Hepatocyte (in vitro differentiated cells): Measurements from ENCODE around the gene P2RX4. TPM values are rescaled to one million over a fixed set of nuclear protein-coding genes. Genes with fewer than 3 reads are reported as not detected.

Experiments
- DNase-seq: peaks from one replicate; pipeline ENCODE4 v3.0.0-alpha.2; 2016; ENCODE audit warnings: low spot score
- H2AFZ ChIP-seq: fragments of 200-600 bp; sonication (generic); 2 replicates; pipeline ENCODE4 v1.6.0; 2016; ENCODE audit warnings: antibody characterized with exemption, mild to moderate bottlenecking
- H3K27ac ChIP-seq: fragments of 200-600 bp; sonication (generic); 2 replicates; pipeline ENCODE4 v1.5.1; 2016; ENCODE audit warnings: mild to moderate bottlenecking
- H3K27me3 ChIP-seq: fragments of 200-600 bp; sonication (generic); 2 replicates; pipeline ENCODE4 v1.6.1; 2016
- H3K36me3 ChIP-seq: fragments of 200-600 bp; sonication (generic); replicated peaks from 2 replicates; pipeline ENCODE4 v1.5.1; 2016; ENCODE audit warnings: low read depth; ENCODE audit not compliant: insufficient read depth
- H3K4me1 ChIP-seq: fragments of 200-600 bp; sonication (generic); 2 replicates; pipeline ENCODE4 v1.5.1; 2016; ENCODE audit warnings: mild to moderate bottlenecking, moderate library complexity; ENCODE audit not compliant: insufficient read depth
- H3K4me2 ChIP-seq: fragments of 200-600 bp; sonication (generic); 2 replicates; pipeline ENCODE4 v1.6.0; 2016
- H3K4me3 ChIP-seq: fragments of 200-600 bp; sonication (generic); 2 replicates; pipeline ENCODE4 v1.5.1; 2016; ENCODE audit warnings: mild to moderate bottlenecking
- H3K79me2 ChIP-seq: fragments of 200-600 bp; sonication (generic); 2 replicates; pipeline ENCODE4 v1.6.0; 2017; ENCODE audit warnings: mild to moderate bottlenecking
- H3K9me2 ChIP-seq: fragments of 200-600 bp; sonication (generic); replicated peaks from 2 replicates; pipeline ENCODE4 v1.6.0; 2017; ENCODE audit warnings: mild to moderate bottlenecking; ENCODE audit not compliant: insufficient read depth
- H3K9me3 ChIP-seq: fragments of 200-600 bp; sonication (generic); 2 replicates; pipeline ENCODE4 v1.5.1; 2016; ENCODE audit warnings: low read depth, mild to moderate bottlenecking
- H4K20me1 ChIP-seq: fragments of 200-600 bp; sonication (generic); 2 replicates; pipeline ENCODE4 v1.6.0; 2016; ENCODE audit warnings: mild to moderate bottlenecking; ENCODE audit not compliant: insufficient read depth, poor library complexity, severe bottlenecking
- EZH2 ChIP-seq: fragments of 200-600 bp; sonication (generic); IDR thresholded peaks from 2 replicates; pipeline ENCODE4 v1.6.1; 2016; ENCODE audit warnings: antibody characterized with exemption, mild to moderate bottlenecking, borderline replicate concordance
- EZH2phosphoT487 ChIP-seq: fragments of 200-600 bp; sonication (generic); IDR thresholded peaks from one replicate; pipeline ENCODE4 v1.6.1; 2018; ENCODE audit warnings: antibody characterized with exemption, mild to moderate bottlenecking, low read depth, moderate library complexity; ENCODE audit not compliant: unreplicated experiment, severe bottlenecking
- WGBS: methylation state at CpG from one replicate; pipeline ENCODE4 v1.1.6; 2016; ENCODE audit warnings: low lambda C conversion rate; ENCODE audit errors: missing lambda C conversion rate; 5-methylcytosine and 5-hydroxymethylcytosine counted together
- polyA plus RNA-seq: library from polyadenylated mRNA; unstranded; fragments of >200 nt; fragmentation: Nextera tagmentation; extraction: Ambion mirVana; gene quantifications from 2 replicates; pipeline ENCODE4 v1.2.1, GENCODE V29; 2016
- total RNA-seq: library from RNA; depleted of rRNA; stranded (reverse); fragments of >200 nt; gene quantifications from 2 replicates; pipeline ENCODE4 v1.2.3, GENCODE V29; 2014
- TF ChIP-seq, protein P1 (sequence below): fragments of 200-600 bp; sonication (generic); IDR thresholded peaks from 2 replicates; pipeline ENCODE4 v1.5.1; 2016; ENCODE audit warnings: antibody characterized with exemption, mild to moderate bottlenecking; ENCODE audit not compliant: poor library complexity

Gene P2RX4
- total and polyA plus RNA-seq, 2 experiments from 2014 or later, result 81.8 to 94.6 TPM

DNA sequence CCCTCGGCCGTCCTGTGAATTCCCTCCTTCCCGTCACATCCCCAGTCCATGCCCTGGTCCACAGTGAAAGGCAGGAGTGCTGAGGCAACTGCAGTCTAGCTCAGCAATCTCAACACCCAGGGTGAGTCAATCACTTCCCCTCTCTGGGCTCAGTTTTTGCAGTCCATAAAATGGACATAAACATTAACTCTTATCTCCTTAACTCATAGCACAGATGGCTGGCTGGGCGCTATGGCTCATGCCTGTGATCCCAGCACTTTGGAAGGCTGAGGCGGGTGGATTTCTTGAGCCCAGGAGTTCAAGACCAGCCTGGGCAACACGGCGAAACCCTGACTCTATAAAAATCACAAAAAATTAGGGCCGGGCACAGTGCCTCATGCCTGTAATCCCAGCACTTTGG lies 54.2 kb downstream of the P2RX4 start:
- no peaks in the 10 kb centered on the region for H3K79me2 ChIP-seq
- no peak overlapping the region for H3K4me3 ChIP-seq
- no peak overlapping the region for H3K4me2 ChIP-seq
- H3K27ac ChIP-seq, result no peak overlapping the region
- no peaks in the 10 kb centered on the region for H3K9me2 ChIP-seq
- H2AFZ ChIP-seq, result no peak overlapping the region
- H3K9me3 ChIP-seq, result no peaks in the 10 kb centered on the region
- no peaks in the 10 kb centered on the region for H3K4me1 ChIP-seq
- H4K20me1 ChIP-seq, result no peaks in the 10 kb centered on the region
- H3K36me3 ChIP-seq, result no peaks in the 10 kb centered on the region
- DNase-seq, result no peak
- WGBS, result 91% methylated on average over 8 of the region's 8 CpGs
- TF ChIP-seq, protein P1, sequence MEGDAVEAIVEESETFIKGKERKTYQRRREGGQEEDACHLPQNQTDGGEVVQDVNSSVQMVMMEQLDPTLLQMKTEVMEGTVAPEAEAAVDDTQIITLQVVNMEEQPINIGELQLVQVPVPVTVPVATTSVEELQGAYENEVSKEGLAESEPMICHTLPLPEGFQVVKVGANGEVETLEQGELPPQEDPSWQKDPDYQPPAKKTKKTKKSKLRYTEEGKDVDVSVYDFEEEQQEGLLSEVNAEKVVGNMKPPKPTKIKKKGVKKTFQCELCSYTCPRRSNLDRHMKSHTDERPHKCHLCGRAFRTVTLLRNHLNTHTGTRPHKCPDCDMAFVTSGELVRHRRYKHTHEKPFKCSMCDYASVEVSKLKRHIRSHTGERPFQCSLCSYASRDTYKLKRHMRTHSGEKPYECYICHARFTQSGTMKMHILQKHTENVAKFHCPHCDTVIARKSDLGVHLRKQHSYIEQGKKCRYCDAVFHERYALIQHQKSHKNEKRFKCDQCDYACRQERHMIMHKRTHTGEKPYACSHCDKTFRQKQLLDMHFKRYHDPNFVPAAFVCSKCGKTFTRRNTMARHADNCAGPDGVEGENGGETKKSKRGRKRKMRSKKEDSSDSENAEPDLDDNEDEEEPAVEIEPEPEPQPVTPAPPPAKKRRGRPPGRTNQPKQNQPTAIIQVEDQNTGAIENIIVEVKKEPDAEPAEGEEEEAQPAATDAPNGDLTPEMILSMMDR, result no peak
- TF ChIP-seq EZH2phosphoT487 (no peak), EZH2 (no peak)
- no peaks in the 10 kb centered on the region for H3K27me3 ChIP-seq

DNA sequence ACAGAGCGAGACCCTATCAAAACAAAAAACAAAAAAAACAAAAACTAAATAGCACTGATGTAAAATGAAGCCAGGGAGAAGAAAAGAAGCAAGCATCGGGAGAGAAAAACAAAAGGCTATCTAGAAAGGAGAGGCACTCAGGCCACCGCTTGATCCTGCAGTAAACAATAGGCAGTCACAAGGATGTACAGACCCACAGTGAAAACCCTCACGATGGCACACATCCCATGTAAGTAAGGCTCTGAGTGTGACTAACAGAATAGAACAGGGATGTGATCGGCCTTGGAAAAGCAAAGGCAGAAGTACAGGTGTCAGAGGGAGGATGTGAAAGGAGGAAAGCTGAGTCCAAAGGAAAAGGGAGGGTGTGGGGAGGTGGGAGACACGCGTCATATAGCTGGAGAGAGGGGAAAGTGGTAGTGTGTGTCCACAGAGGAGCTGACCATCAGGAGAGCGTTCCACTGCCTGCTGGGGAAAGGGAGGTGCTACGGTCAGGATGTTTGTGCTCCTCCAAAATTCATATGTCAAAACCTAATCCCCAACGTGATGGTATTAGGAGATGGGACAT lies 55.1 kb downstream of the P2RX4 start:
- WGBS, result 92% methylated on average over 10 of the region's 10 CpGs
- no peaks in the 10 kb centered on the region for H3K79me2 ChIP-seq

DNA sequence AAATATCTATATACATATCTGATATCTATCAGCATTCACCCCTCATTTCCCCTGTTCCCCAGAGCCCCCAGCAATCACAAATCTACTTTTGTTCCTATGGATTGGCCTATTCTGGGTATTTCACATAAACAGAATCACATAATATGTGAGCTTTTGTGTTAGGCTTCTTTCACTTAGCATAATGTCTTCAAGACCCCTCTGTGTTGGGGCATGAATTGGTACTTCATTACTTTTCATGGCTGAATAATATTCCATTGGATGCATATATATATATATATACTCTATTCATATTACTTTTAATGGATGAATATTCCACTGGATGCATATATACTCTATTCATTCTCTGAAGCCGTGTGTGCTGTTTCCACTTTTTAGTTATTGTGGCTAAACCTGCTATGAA lies 57.9 kb downstream of the P2RX4 start:
- Histone ChIP-seq H3K9me3 (no peaks in the 10 kb centered on the region), H3K4me2 (no peak overlapping the region), H3K79me2 (no peaks in the 10 kb centered on the region), H3K4me1 (no peaks in the 10 kb centered on the region), H3K9me2 (no peaks in the 10 kb centered on the region), H3K4me3 (no peak overlapping the region), H4K20me1 (no peaks in the 10 kb centered on the region), H3K27ac (no peak overlapping the region), H3K27me3 (no peaks in the 10 kb centered on the region), H3K36me3 (no peaks in the 10 kb centered on the region), H2AFZ (no peak overlapping the region)
- DNase-seq, result no peak
- no peak for TF ChIP-seq EZH2
- TF ChIP-seq, protein P1, result no peak
- no peak for TF ChIP-seq EZH2phosphoT487
- 86% methylated on average over 1 of the region's 1 CpG for WGBS

More for the DNA sequence above, 55.1 kb downstream of the P2RX4 start:
- Histone ChIP-seq H3K27me3 (no peaks in the 10 kb centered on the region), H4K20me1 (no peaks in the 10 kb centered on the region), H3K27ac (no peak overlapping the region), H3K4me2 (no peak overlapping the region), H2AFZ (no peak overlapping the region), H3K4me3 (no peak overlapping the region), H3K9me3 (no peaks in the 10 kb centered on the region), H3K4me1 (no peaks in the 10 kb centered on the region), H3K9me2 (no peaks in the 10 kb centered on the region), H3K36me3 (no peaks in the 10 kb centered on the region)
- no peak for DNase-seq
- TF ChIP-seq EZH2phosphoT487 (no peak), EZH2 (no peak)
- TF ChIP-seq, protein P1, result no peak
